Ovary (tissue), 9 donors: ENCODE results near the gene RGS16. TPM values are rescaled to one million over a fixed set of nuclear protein-coding genes. Genes with fewer than 3 reads are reported as not detected.
"Not testable (repeated sequence)": the region's sequence is repeated elsewhere in the genome, so short reads cannot be mapped to it uniquely, and the experiment has no call there.

ENCODE experiments used
- DNase-seq, 5 donors: peaks; one replicate each; pipeline ENCODE4 v3.0.0-alpha.2; 2019 to 2020
- H3K27ac ChIP-seq, 2 donors: fragments of 200-600 bp; one replicate each; pipeline versions ENCODE4 v1.5.1 to v1.8.0; 2019 to 2022
- H3K27me3 ChIP-seq: fragments of 200-600 bp; one replicate; pipeline ENCODE4 v1.8.0; 2022
- H3K36me3 ChIP-seq: fragments of 200-600 bp; sonication (generic); one replicate; pipeline ENCODE4 v1.5.1; 2019
- H3K4me1 ChIP-seq: one replicate; pipeline ENCODE4 v1.8.1; 2013; ENCODE audit warnings: mild to moderate bottlenecking, moderate library complexity; ENCODE audit not compliant: insufficient read depth
- H3K4me3 ChIP-seq: fragments of 200-600 bp; sonication (generic); one replicate; pipeline ENCODE4 v1.5.1; 2017
- H3K9me3 ChIP-seq, 2 donors: fragments of 200-600 bp in 1 of 2; sonication (generic) in 1 of 2; one replicate each; pipeline versions ENCODE4 v1.5.1 to v1.8.1; 2013 to 2019; ENCODE audit warnings: mild to moderate bottlenecking in 1 of 2, moderate library complexity in 1 of 2
- CTCF ChIP-seq, 3 donors: fragments of 450-650 bp in 2 of 3; fragments of 200-600 bp in 1 of 3; IDR thresholded peaks; one replicate each; pipeline versions ENCODE4 v1.5.1 to v1.8.0; 2016 to 2022; ENCODE audit warnings: antibody characterized with exemption in 3 of 3, mild to moderate bottlenecking in 1 of 3
- EP300 ChIP-seq: sonication (generic); formaldehyde crosslinking; IDR thresholded peaks from one replicate; pipeline ENCODE4 v1.6.1; 2017; ENCODE audit warnings: antibody characterized with exemption
- POLR2A ChIP-seq: fragments of 450-650 bp; IDR thresholded peaks from one replicate; pipeline ENCODE4 v1.6.1; 2017; ENCODE audit warnings: antibody characterized with exemption, mild to moderate bottlenecking, moderate library complexity
- WGBS, 3 donors: extraction: QIAGEN DNeasy Blood & Tissue Kit in 1 of 3; methylation state at CpG; one replicate each; pipeline versions ENCODE4 v1.1.5 to v1.1.7; 2013 to 2017; 5-methylcytosine and 5-hydroxymethylcytosine counted together
- intact Hi-C, 4 donors: fragments of 100-400 bp; cut with DNase I; formaldehyde crosslinking; loops; one replicate each; pipeline versions ENCODE4 v1.11.0 to v1.15.1; 2022 to 2023
- polyA plus RNA-seq, 2 donors: library from polyadenylated mRNA; stranded (reverse); fragments of 200-250 nt in 1 of 2; fragments of 350-450 nt in 1 of 2; fragmentation: Illumina TruSeq in 1 of 2; extraction: RNeasy Lipid Tissue Mini Kit (QIAGEN cat#74804) in 1 of 2; gene quantifications; one replicate each; pipeline ENCODE4 v1.2.3, GENCODE V29; 2013 to 2014
- total RNA-seq, 7 donors: library from RNA; depleted of rRNA in 2 of 7; stranded (reverse); fragments of >200 nt in 2 of 7; fragmentation: NEBNext Ultra II Directional in 3 of 7; extraction: Animal tissue kit (Norgen Biotek cat#: 25700) in 3 of 7; gene quantifications; one replicate each; pipeline versions ENCODE4 v1.1.0 to v1.2.4, GENCODE V29; 2016 to 2023
- donor health status: DM: no; HTN: no; CAD: no; lungs with moderate emphysema.
- donor health status: DM: no; HTN: no; CAD: no.
- donor health status: Bipolar disorder and iron deficiency.
- donor health status: DM: yes; HTN: yes; CAD: no.
- donor health status: DM: no; HTN: no; CAD: no.
- donor health status: DM: yes; HTN: yes; CAD: no.

The RGS16 gene
- total and polyA plus RNA-seq, 9 donors = 1.1 to 7.4 (median 3.3) TPM

- intact Hi-C loops = no loop called here
- DNase-seq = no peak
- Histone ChIP-seq H3K4me3 (no peak overlapping the region), H3K9me3 (no peaks in the 10 kb centered on the region), H3K27ac (no peak overlapping the region), H3K4me1 (no peaks in the 10 kb centered on the region), H3K36me3 (no peaks in the 10 kb centered on the region), H3K27me3 (no peaks in the 10 kb centered on the region)
- TF ChIP-seq POLR2A (no peak), EP300 (no peak), CTCF (IDR thresholded peaks at IDR 0.05) (no peak)
These were observed 28.8 kb upstream of the RGS16 start for GRCh38 chr1:182633031-182633430.

GRCh38 chr1:182632441-182632857, 28.3 kb upstream of the RGS16 start:
- H3K27ac ChIP-seq, H3K27me3 ChIP-seq, H3K4me1 ChIP-seq, H3K4me3 ChIP-seq, intact Hi-C loops, H3K36me3 ChIP-seq, H3K9me3 ChIP-seq, DNase-seq: not testable (repeated sequence)
- WGBS, 3 donors = 74 to 77% (median 77%) methylated on average over 12 of the region's 12 CpGs

GRCh38 chr1:182631954-182632353, 27.8 kb upstream of the RGS16 start:
- no peaks in the 10 kb centered on the region for H3K9me3 ChIP-seq
- no peak for DNase-seq
- intact Hi-C loops = no loop called here
- no peak for TF ChIP-seq POLR2A
- TF ChIP-seq CTCF (IDR thresholded peaks at IDR 0.05) = no peak
- no peaks in the 10 kb centered on the region for H3K4me1 ChIP-seq
- no peak overlapping the region for H3K4me3 ChIP-seq
- 86 to 95% (median 92%) methylated on average over 1 of the region's 1 CpG for WGBS, 3 donors
- no peak overlapping the region for H3K27ac ChIP-seq
- no peaks in the 10 kb centered on the region for H3K27me3 ChIP-seq
- H3K36me3 ChIP-seq = no peaks in the 10 kb centered on the region

- Histone ChIP-seq H3K9me3 (no peaks in the 10 kb centered on the region), H3K4me1 (no peaks in the 10 kb centered on the region), H3K27ac (no peak overlapping the region), H3K4me3 (no peak overlapping the region), H3K27me3 (no peaks in the 10 kb centered on the region), H3K36me3 (no peaks in the 10 kb centered on the region)
- no peak for DNase-seq
- intact Hi-C loops = no loop called here
- TF ChIP-seq POLR2A (no peak), CTCF (IDR thresholded peaks at IDR 0.05) (no peak), EP300 (no peak)
These were observed 27.0 kb upstream of the RGS16 start for GRCh38 chr1:182631053-182631677.

- TF ChIP-seq EP300 = no peak
- TF ChIP-seq POLR2A = no peak
- no peak for TF ChIP-seq CTCF (IDR thresholded peaks at IDR 0.05)
- Histone ChIP-seq H3K9me3 (no peaks in the 10 kb centered on the region), H3K4me1 (no peaks in the 10 kb centered on the region), H3K27me3 (no peaks in the 10 kb centered on the region), H3K4me3 (no peak overlapping the region), H3K36me3 (no peaks in the 10 kb centered on the region), H3K27ac (no peak overlapping the region)
- intact Hi-C loops = no loop called here
- no peak for DNase-seq
- 66 to 82% (median 73%) methylated on average over 1 of the region's 1 CpG for WGBS, 3 donors
These were observed 26.4 kb upstream of the RGS16 start for GRCh38 chr1:182630586-182630985.
